ENCODE measurements around the gene MKNK1. TPM values are rescaled to one million over a fixed set of nuclear protein-coding genes. Genes with fewer than 3 reads are reported as not detected.

MKNK1 gene
- polyA plus RNA-seq, 1 donor (not counting 4 experiments of a cell fraction or from before 2014, with no cell fraction given), result 55.7 TPM

- no peaks in the 10 kb centered on the region for H3K27me3 ChIP-seq (ENCODE audit: control insufficient read depth, extremely low read depth, insufficient read depth, low read length)
- H3K9me1 ChIP-seq (ENCODE audit: control insufficient read depth, extremely low read depth, insufficient read depth, low read length), result peaks cover 5% of the 10 kb centered on the region
- H3K4me1 ChIP-seq (ENCODE audit: control insufficient read depth, extremely low read depth, insufficient read depth, low read length), result peaks cover 62% of the 10 kb centered on the region
- H3K4me2 ChIP-seq (ENCODE audit: control insufficient read depth, extremely low read depth, insufficient read depth, low read depth, low read length), result peak overlapping the region; percentile 61
- no peaks in the 10 kb centered on the region for H4K20me1 ChIP-seq (ENCODE audit: control insufficient read depth, extremely low read depth, insufficient read depth, low read length)
- no peak overlapping the region for H2AFZ ChIP-seq (ENCODE audit: control insufficient read depth, low read length)
- dilution Hi-C loops (cut with MboI; ENCODE audit: extremely low pct_ligation_motif_present, low sequenced_read_pairs), result no loop called here
- H3K36me3 ChIP-seq (ENCODE audit: control insufficient read depth in 2 of 2, extremely low read depth in 1 of 2, insufficient read depth in 2 of 2, low read length in 2 of 2), result peaks cover 18% of the 10 kb centered on the region in 2 experiments
- peak; percentile 99 for DNase-seq (ENCODE audit: low read depth, low spot score)
- peak overlapping the region; percentile 85 for H3K27ac ChIP-seq (ENCODE audit: control insufficient read depth, insufficient read depth, low read length)
- H3K4me3 ChIP-seq (ENCODE audit: control insufficient read depth in 2 of 3, extremely low read depth in 1 of 3, insufficient read depth in 2 of 3, low read depth in 1 of 3, low read length in 3 of 3), result peak overlapping the region; percentile 18 to 45 (median 39)
- peaks cover 13% of the 10 kb centered on the region for H3K79me2 ChIP-seq (ENCODE audit: control insufficient read depth, insufficient read depth, low read length)
- peak overlapping the region; percentile 70 for H3K9ac ChIP-seq (ENCODE audit: control insufficient read depth, extremely low read depth, insufficient read depth, low read length)
- peak; percentile 98 for FAIRE-seq
- no peaks in the 10 kb centered on the region for H3K9me3 ChIP-seq (ENCODE audit: control insufficient read depth, low read depth, low read length)
- TF ChIP-seq, protein P1, sequence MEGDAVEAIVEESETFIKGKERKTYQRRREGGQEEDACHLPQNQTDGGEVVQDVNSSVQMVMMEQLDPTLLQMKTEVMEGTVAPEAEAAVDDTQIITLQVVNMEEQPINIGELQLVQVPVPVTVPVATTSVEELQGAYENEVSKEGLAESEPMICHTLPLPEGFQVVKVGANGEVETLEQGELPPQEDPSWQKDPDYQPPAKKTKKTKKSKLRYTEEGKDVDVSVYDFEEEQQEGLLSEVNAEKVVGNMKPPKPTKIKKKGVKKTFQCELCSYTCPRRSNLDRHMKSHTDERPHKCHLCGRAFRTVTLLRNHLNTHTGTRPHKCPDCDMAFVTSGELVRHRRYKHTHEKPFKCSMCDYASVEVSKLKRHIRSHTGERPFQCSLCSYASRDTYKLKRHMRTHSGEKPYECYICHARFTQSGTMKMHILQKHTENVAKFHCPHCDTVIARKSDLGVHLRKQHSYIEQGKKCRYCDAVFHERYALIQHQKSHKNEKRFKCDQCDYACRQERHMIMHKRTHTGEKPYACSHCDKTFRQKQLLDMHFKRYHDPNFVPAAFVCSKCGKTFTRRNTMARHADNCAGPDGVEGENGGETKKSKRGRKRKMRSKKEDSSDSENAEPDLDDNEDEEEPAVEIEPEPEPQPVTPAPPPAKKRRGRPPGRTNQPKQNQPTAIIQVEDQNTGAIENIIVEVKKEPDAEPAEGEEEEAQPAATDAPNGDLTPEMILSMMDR (optimal IDR thresholded peaks at IDR 0.05 in 1 of 3, IDR thresholded peaks at IDR 0.05 in 1 of 3, conservative IDR thresholded peaks at IDR 0.05 in 1 of 3; ENCODE audit: extremely low read depth in 1 of 3, insufficient read depth in 2 of 3, low read length in 3 of 3), result peak in 1 of 3 experiments; percentile 10
- no peak for TF ChIP-seq EZH2 (IDR thresholded peaks at IDR 0.05; ENCODE audit: low read length)
These were observed 7.7 kb upstream of the MKNK1 start for GRCh38 chr1:46611691-46612221.

GRCh38 chr1:46607345-46608130, 3.5 kb upstream of the MKNK1 start:
- no peaks in the 10 kb centered on the region for H3K9me1 ChIP-seq (ENCODE audit: control insufficient read depth, extremely low read depth, insufficient read depth, low read length)
- no peak for FAIRE-seq
- H3K4me2 ChIP-seq (ENCODE audit: control insufficient read depth, extremely low read depth, insufficient read depth, low read depth, low read length), result no peak overlapping the region
- H2AFZ ChIP-seq (ENCODE audit: control insufficient read depth, low read length), result no peak overlapping the region
- H3K9ac ChIP-seq (ENCODE audit: control insufficient read depth, extremely low read depth, insufficient read depth, low read length), result no peak overlapping the region
- H3K27me3 ChIP-seq (ENCODE audit: control insufficient read depth, extremely low read depth, insufficient read depth, low read length), result no peaks in the 10 kb centered on the region
- dilution Hi-C loops (cut with MboI; ENCODE audit: extremely low pct_ligation_motif_present, low sequenced_read_pairs), result no loop called here
- peaks cover 13% of the 10 kb centered on the region for H3K79me2 ChIP-seq (ENCODE audit: control insufficient read depth, insufficient read depth, low read length)
- H3K27ac ChIP-seq (ENCODE audit: control insufficient read depth, insufficient read depth, low read length), result peak overlapping the region; percentile 42
- TF ChIP-seq, protein P1 (optimal IDR thresholded peaks at IDR 0.05 in 1 of 3, IDR thresholded peaks at IDR 0.05 in 1 of 3, conservative IDR thresholded peaks at IDR 0.05 in 1 of 3; ENCODE audit: extremely low read depth in 1 of 3, insufficient read depth in 2 of 3, low read length in 3 of 3), result no peak
- TF ChIP-seq EZH2 (IDR thresholded peaks at IDR 0.05; ENCODE audit: low read length), result no peak
- no peak for DNase-seq (ENCODE audit: low read depth, low spot score)
- no peak overlapping the region for H3K4me3 ChIP-seq (ENCODE audit: control insufficient read depth in 2 of 3, extremely low read depth in 1 of 3, insufficient read depth in 2 of 3, low read depth in 1 of 3, low read length in 3 of 3)
- H4K20me1 ChIP-seq (ENCODE audit: control insufficient read depth, extremely low read depth, insufficient read depth, low read length), result no peaks in the 10 kb centered on the region
- H3K9me3 ChIP-seq (ENCODE audit: control insufficient read depth, low read depth, low read length), result no peaks in the 10 kb centered on the region
- H3K4me1 ChIP-seq (ENCODE audit: control insufficient read depth, extremely low read depth, insufficient read depth, low read length), result peaks cover 65% of the 10 kb centered on the region
- H3K36me3 ChIP-seq (ENCODE audit: control insufficient read depth in 2 of 2, extremely low read depth in 1 of 2, insufficient read depth in 2 of 2, low read length in 2 of 2), result peaks cover 18% of the 10 kb centered on the region in 2 experiments
